Myocyte (in vitro differentiated cells): ENCODE results near the gene DNAJC12. TPM values are rescaled to one million over a fixed set of nuclear protein-coding genes. Genes with fewer than 3 reads are reported as not detected.
"Not testable (repeated sequence)": the region's sequence is repeated elsewhere in the genome, so short reads cannot be mapped to it uniquely, and the experiment has no call there.

Experiments
- DNase-seq: peaks from one replicate; pipeline ENCODE4 v3.0.0-alpha.2; 2012; ENCODE audit warnings: low read depth
- polyA plus RNA-seq: library from polyadenylated mRNA; unstranded; fragments of >200 nt; gene quantifications from one replicate; pipeline ENCODE4 v1.2.1, GENCODE V29; 2012; ENCODE audit warnings: missing spikeins
- total RNA-seq: library from RNA; depleted of rRNA; stranded (reverse); fragments of >200 nt; gene quantifications from 2 replicates; pipeline ENCODE4 v1.2.3, GENCODE V29; 2014

DNAJC12 gene
- total RNA-seq, result 5.8 and 6.0 TPM in 2 replicates
- polyA plus RNA-seq, result 5.9 TPM

- DNase-seq, result peak; percentile 73
Observed at GRCh38 chr10:67837541-67838314, at the start of gene DNAJC12. Gene DNAJC12, minus strand, starts transcription at chr10:67838188. Its CDS starts 177 bp downstream, at chr10:67838011.

GRCh38 chr10:67884842-67885670 is 47.1 kb upstream of the DNAJC12 start:
- DNase-seq, result peak; percentile 82

GRCh38 chr10:67884313-67884841 is 46.4 kb upstream of the DNAJC12 start, which contains the start of gene SIRT1:
Gene SIRT1, plus strand, starts transcription at chr10:67884656. Its CDS starts 66 bp downstream, at chr10:67884722.
- DNase-seq, result peak; percentile 95

GRCh38 chr10:67883710-67884312 is 45.8 kb upstream of the DNAJC12 start:
- no peak for DNase-seq

GRCh38 chr10:67878133-67878532 is 40.1 kb upstream of the DNAJC12 start:
- no peak for DNase-seq

- DNase-seq, result not testable (repeated sequence)
Observed at GRCh38 chr10:67877421-67877820, 39.4 kb upstream of the DNAJC12 start.

- DNase-seq, result no peak
Observed at GRCh38 chr10:67875340-67876238, 37.6 kb upstream of the DNAJC12 start.

- DNase-seq, result no peak
Observed at GRCh38 chr10:67869996-67870395, 32.0 kb upstream of the DNAJC12 start.

GRCh38 chr10:67868132-67868531 is 30.1 kb upstream of the DNAJC12 start:
- DNase-seq, result no peak

- DNase-seq, result no peak
Observed at GRCh38 chr10:67864607-67865371, 26.8 kb upstream of the DNAJC12 start.

GRCh38 chr10:67863094-67863493 is 25.1 kb upstream of the DNAJC12 start:
- DNase-seq, result no peak

GRCh38 chr10:67861750-67862432 is 23.9 kb upstream of the DNAJC12 start:
- no peak for DNase-seq

- DNase-seq, result no peak
Observed at GRCh38 chr10:67858971-67859370, 21.0 kb upstream of the DNAJC12 start.

- no peak for DNase-seq
Observed at GRCh38 chr10:67853512-67853911, 15.5 kb upstream of the DNAJC12 start.

GRCh38 chr10:67852761-67853160 is 14.8 kb upstream of the DNAJC12 start:
- DNase-seq, result no peak

- DNase-seq, result no peak
Observed at GRCh38 chr10:67851186-67851585, 13.2 kb upstream of the DNAJC12 start.

GRCh38 chr10:67849331-67850011 is 11.5 kb upstream of the DNAJC12 start:
- DNase-seq, result peak; percentile 97

- no peak for DNase-seq
Observed at GRCh38 chr10:67843284-67843683, 5.3 kb upstream of the DNAJC12 start.
